Measurements from ENCODE around the gene PRKAR1A.

PRKAR1A gene

DNA sequence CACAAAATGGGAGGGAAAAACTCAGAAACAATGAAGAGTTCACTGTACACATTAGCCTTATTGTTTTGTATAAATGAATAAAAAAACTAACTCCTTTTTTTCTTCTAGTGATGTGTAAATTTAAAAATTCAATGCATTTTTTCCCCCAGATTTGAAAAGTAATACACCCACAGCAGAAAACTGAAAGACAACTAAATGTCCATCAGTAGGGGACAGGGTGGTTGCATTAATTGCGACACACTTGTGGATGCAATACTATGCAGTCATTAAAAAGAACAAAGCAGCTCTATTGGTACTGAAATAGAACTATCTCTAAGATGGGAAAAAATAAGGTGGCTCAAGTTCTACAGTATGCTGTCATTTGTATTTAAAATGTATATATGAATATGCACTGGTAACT is 41.3 kb upstream of the PRKAR1A start:
- Histone ChIP-seq H3K36me3 (ENCODE audit: control insufficient read depth in 2 of 2, insufficient read depth in 1 of 2, low read length in 2 of 2) (no peaks in the 10 kb centered on the region), H3K4me3 (ENCODE audit: low read depth, low read length) (no peak overlapping the region), H3K27ac (ENCODE audit: extremely low read depth, low read depth, low read length) (no peak overlapping the region), H3K9me3 (ENCODE audit: control insufficient read depth, insufficient read depth, low read depth, low read length) (no peaks in the 10 kb centered on the region), H3K4me1 (ENCODE audit: control insufficient read depth, insufficient read depth, low read length) (no peaks in the 10 kb centered on the region)
- ChIA-PET CTCF (interaction anchor here (0.6 to 1.8 kb wide), 5 partner anchors 9 to 481 kb away, joined by 3 to 6 read pairs (median 3); partner anchors contain the start of gene WIPI1), POLR2A (no interaction called here)
- TF ChIP-seq GFI1B (tag by site-specific recombination; IDR thresholded peaks at IDR 0.05): no peak
- TF ChIP-seq, protein P1, sequence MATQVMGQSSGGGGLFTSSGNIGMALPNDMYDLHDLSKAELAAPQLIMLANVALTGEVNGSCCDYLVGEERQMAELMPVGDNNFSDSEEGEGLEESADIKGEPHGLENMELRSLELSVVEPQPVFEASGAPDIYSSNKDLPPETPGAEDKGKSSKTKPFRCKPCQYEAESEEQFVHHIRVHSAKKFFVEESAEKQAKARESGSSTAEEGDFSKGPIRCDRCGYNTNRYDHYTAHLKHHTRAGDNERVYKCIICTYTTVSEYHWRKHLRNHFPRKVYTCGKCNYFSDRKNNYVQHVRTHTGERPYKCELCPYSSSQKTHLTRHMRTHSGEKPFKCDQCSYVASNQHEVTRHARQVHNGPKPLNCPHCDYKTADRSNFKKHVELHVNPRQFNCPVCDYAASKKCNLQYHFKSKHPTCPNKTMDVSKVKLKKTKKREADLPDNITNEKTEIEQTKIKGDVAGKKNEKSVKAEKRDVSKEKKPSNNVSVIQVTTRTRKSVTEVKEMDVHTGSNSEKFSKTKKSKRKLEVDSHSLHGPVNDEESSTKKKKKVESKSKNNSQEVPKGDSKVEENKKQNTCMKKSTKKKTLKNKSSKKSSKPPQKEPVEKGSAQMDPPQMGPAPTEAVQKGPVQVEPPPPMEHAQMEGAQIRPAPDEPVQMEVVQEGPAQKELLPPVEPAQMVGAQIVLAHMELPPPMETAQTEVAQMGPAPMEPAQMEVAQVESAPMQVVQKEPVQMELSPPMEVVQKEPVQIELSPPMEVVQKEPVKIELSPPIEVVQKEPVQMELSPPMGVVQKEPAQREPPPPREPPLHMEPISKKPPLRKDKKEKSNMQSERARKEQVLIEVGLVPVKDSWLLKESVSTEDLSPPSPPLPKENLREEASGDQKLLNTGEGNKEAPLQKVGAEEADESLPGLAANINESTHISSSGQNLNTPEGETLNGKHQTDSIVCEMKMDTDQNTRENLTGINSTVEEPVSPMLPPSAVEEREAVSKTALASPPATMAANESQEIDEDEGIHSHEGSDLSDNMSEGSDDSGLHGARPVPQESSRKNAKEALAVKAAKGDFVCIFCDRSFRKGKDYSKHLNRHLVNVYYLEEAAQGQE (tag by site-specific recombination; IDR thresholded peaks at IDR 0.05): no peak

DNA sequence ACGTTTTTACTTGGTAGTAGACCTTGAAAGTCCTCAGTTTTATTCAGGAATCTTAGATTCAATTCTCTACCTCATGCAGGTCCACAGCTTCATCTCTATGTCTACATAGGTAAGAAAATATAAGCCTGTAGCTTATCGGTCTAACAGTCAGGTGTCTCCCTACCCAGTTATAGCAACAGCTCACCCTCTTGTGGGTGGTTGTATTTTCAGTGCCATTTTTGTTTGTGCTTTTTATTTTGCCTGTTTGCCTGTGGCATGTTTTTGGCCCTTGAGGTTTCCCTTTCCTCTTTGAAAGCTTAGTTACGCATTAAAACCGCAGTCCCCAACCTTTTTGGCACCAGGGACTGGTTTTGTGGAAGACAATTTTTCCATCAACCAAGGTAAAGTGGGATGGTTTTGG is 31.3 kb upstream of the PRKAR1A start:
- Histone ChIP-seq H3K4me1 (ENCODE audit: control insufficient read depth, insufficient read depth, low read length) (no peaks in the 10 kb centered on the region), H3K9me3 (ENCODE audit: control insufficient read depth, insufficient read depth, low read depth, low read length) (no peaks in the 10 kb centered on the region), H3K4me3 (ENCODE audit: low read depth, low read length) (no peak overlapping the region), H3K36me3 (ENCODE audit: control insufficient read depth in 2 of 2, insufficient read depth in 1 of 2, low read length in 2 of 2) (no peaks in the 10 kb centered on the region), H3K27ac (ENCODE audit: extremely low read depth, low read depth, low read length) (no peak overlapping the region)
- CTCF ChIA-PET: interaction anchor here (1.3 to 2.1 kb wide), 2 partner anchors 14 to 23 kb away, joined by 4 to 11 read pairs; partner anchors contain the start of gene WIPI1
- POLR2A ChIA-PET: interaction anchor here (0.9 to 1.2 kb wide), 2 partner anchors 31 to 233 kb away, joined by 3 read pairs; partner anchors contain the start of genes AMZ2 and PRKAR1A
- no peak for TF ChIP-seq ZNF302 (tag by site-specific recombination; IDR thresholded peaks at IDR 0.05; ENCODE audit: low read depth)
- TF ChIP-seq, protein P2, sequence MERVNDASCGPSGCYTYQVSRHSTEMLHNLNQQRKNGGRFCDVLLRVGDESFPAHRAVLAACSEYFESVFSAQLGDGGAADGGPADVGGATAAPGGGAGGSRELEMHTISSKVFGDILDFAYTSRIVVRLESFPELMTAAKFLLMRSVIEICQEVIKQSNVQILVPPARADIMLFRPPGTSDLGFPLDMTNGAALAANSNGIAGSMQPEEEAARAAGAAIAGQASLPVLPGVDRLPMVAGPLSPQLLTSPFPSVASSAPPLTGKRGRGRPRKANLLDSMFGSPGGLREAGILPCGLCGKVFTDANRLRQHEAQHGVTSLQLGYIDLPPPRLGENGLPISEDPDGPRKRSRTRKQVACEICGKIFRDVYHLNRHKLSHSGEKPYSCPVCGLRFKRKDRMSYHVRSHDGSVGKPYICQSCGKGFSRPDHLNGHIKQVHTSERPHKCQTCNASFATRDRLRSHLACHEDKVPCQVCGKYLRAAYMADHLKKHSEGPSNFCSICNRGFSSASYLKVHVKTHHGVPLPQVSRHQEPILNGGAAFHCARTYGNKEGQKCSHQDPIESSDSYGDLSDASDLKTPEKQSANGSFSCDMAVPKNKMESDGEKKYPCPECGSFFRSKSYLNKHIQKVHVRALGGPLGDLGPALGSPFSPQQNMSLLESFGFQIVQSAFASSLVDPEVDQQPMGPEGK (tag by site-specific recombination; IDR thresholded peaks at IDR 0.05): no peak
- TF ChIP-seq ZNF311 (tag by site-specific recombination; IDR thresholded peaks at IDR 0.05; ENCODE audit: borderline replicate concordance): no peak
- no peak for TF ChIP-seq ZNF76 (tag by site-specific recombination; IDR thresholded peaks at IDR 0.05; ENCODE audit: borderline replicate concordance, low read depth)
- TF ChIP-seq KLF16 (tag by site-specific recombination; IDR thresholded peaks at IDR 0.05): no peak
- TF ChIP-seq ZNF292 (tag by site-specific recombination; IDR thresholded peaks at IDR 0.05; ENCODE audit: borderline replicate concordance, low read depth): no peak
- TF ChIP-seq ZFHX2 (tag by site-specific recombination; conservative IDR thresholded peaks at IDR 0.05): no peak
- no peak for TF ChIP-seq ZSCAN16 (tag by site-specific recombination; IDR thresholded peaks at IDR 0.05)
- TF ChIP-seq REPIN1 (tag by site-specific recombination; IDR thresholded peaks at IDR 0.05; ENCODE audit: low read depth): no peak
- TF ChIP-seq, protein P3, sequence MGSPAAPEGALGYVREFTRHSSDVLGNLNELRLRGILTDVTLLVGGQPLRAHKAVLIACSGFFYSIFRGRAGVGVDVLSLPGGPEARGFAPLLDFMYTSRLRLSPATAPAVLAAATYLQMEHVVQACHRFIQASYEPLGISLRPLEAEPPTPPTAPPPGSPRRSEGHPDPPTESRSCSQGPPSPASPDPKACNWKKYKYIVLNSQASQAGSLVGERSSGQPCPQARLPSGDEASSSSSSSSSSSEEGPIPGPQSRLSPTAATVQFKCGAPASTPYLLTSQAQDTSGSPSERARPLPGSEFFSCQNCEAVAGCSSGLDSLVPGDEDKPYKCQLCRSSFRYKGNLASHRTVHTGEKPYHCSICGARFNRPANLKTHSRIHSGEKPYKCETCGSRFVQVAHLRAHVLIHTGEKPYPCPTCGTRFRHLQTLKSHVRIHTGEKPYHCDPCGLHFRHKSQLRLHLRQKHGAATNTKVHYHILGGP (tag by site-specific recombination; IDR thresholded peaks at IDR 0.05): no peak

DNA sequence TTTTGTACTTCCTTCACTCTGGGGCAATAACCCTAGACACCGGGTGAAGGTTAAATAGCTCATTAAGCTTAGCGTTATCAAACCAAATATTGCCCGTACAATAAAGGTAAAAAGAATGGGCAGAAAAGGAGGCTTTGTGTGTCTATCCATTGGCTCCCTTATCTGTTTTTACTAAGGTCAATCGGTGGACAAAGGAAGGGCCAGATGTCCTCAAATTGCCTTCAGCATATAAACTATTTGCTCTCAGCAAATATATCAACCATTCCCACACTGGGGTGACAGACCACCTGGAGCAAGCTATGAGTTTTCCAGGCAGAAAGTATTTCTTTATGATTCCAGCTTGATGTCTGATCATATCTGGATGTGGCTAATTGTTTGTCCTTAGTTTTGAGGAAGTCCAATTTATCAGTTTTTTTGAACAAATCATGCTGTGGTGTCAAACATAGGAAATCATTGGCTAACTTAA is 29.6 kb upstream of the PRKAR1A start:
- Histone ChIP-seq H3K9me3 (ENCODE audit: control insufficient read depth, insufficient read depth, low read depth, low read length) (no peaks in the 10 kb centered on the region), H3K27ac (ENCODE audit: extremely low read depth, low read depth, low read length) (no peak overlapping the region), H3K4me1 (ENCODE audit: control insufficient read depth, insufficient read depth, low read length) (no peaks in the 10 kb centered on the region), H3K4me3 (ENCODE audit: low read depth, low read length) (no peak overlapping the region), H3K36me3 (ENCODE audit: control insufficient read depth in 2 of 2, insufficient read depth in 1 of 2, low read length in 2 of 2) (no peaks in the 10 kb centered on the region)
- ChIA-PET CTCF (interaction anchor here (0.6 to 1.6 kb wide), 4 partner anchors 17 to 772 kb away, joined by 3 to 5 read pairs (median 4); no protein-coding TSS in a partner anchor), POLR2A (no interaction called here)
- TF ChIP-seq ZBTB8A (tag by site-specific recombination; IDR thresholded peaks at IDR 0.05) (no peak), ZNF155 (tag by site-specific recombination; IDR thresholded peaks at IDR 0.05) (no peak), ZNF19 (tag by site-specific recombination; IDR thresholded peaks at IDR 0.05; ENCODE audit: low read depth) (no peak), ZNF600 (tag by site-specific recombination; IDR thresholded peaks at IDR 0.05) (no peak), ZBTB7A (tag by site-specific recombination; IDR thresholded peaks at IDR 0.05; ENCODE audit: low read depth) (no peak), ZNF510 (tag by site-specific recombination; IDR thresholded peaks at IDR 0.05; ENCODE audit: insufficient replicate concordance) (no peak), FEZF1 (tag by site-specific recombination; IDR thresholded peaks at IDR 0.05) (no peak), RBAK (tag by site-specific recombination; IDR thresholded peaks at IDR 0.05) (no peak), ZBTB17 (tag by site-specific recombination; IDR thresholded peaks at IDR 0.05) (no peak), ZNF121 (tag by site-specific recombination; IDR thresholded peaks at IDR 0.05) (no peak)
- TF ChIP-seq, protein P4, sequence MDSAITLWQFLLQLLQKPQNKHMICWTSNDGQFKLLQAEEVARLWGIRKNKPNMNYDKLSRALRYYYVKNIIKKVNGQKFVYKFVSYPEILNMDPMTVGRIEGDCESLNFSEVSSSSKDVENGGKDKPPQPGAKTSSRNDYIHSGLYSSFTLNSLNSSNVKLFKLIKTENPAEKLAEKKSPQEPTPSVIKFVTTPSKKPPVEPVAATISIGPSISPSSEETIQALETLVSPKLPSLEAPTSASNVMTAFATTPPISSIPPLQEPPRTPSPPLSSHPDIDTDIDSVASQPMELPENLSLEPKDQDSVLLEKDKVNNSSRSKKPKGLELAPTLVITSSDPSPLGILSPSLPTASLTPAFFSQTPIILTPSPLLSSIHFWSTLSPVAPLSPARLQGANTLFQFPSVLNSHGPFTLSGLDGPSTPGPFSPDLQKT (IDR thresholded peaks at IDR 0.05; ENCODE audit: borderline replicate concordance, low read depth, low read length): no peak

All from HEK293 (cell line).